HCT116 (cell line): ENCODE results near the gene CHMP4B. TPM values are rescaled to one million over a fixed set of nuclear protein-coding genes. Genes with fewer than 3 reads are reported as not detected.

ENCODE experiments used
- ATAC-seq: fragments of 200-7000 bp; cut with Tn5 transposase; 2 replicates; pipeline ENCODE4 v1.9.1; 2020; ENCODE audit warnings: mild to moderate bottlenecking, moderate library complexity
- BruUV-seq: library from RNA; stranded (reverse); fragments of 400-500 nt; replicated peaks from 2 replicates; lab custom pipeline; 2021; lab: Mats Ljungman, UMichigan
- CTCF ChIA-PET: fragments of 300-600 bp; sonication (Branson Sonifier 250); formaldehyde crosslinking; loops from one replicate; lab custom pipeline; 2021; ENCODE audit warnings: antibody characterized with exemption; lab: Charles Lee
- POLR2A ChIA-PET: fragments of 300-600, 350-600 bp; sonication (Branson Sonifier 250); formaldehyde crosslinking; loops from one replicate; lab custom pipeline; 2021; ENCODE audit warnings: antibody characterized with exemption; lab: Charles Lee
- RAD21 ChIA-PET, 2 experiments: fragments of 300-600 bp; sonication (Branson Sonifier 250); formaldehyde crosslinking; loops; one replicate each; lab custom pipeline; 2023; ENCODE audit warnings: low total read pairs in 2 of 2; ENCODE audit not compliant: uncharacterized antibody in 2 of 2, unreplicated experiment in 2 of 2, low non-redundant PET in 1 of 2; lab: Charles Lee
- DNase-seq: peaks from one replicate; pipeline ENCODE4 v3.0.0-alpha.2; 2010; ENCODE audit warnings: low read depth, low spot score
- H2AFZ ChIP-seq: fragments of 200-600 bp; shearing (Covaris generic), sonication (generic); 2 replicates; pipeline ENCODE4 v1.6.1; 2017; ENCODE audit warnings: low read depth, mixed run types, mixed read lengths, antibody characterized with exemption, low read length; ENCODE audit not compliant: poor library complexity, severe bottlenecking
- H3K27ac ChIP-seq: 2 replicates; pipeline ENCODE4 v1.5.1; 2012; ENCODE audit warnings: low read depth, low read length
- H3K27me3 ChIP-seq: fragments of 200-600 bp; sonication (generic); 2 replicates; pipeline ENCODE4 v1.6.1; 2016; ENCODE audit warnings: mixed run types, low read length, mixed read lengths; ENCODE audit not compliant: insufficient read depth
- H3K36me3 ChIP-seq, 2 experiments: fragments of 200-500 bp in 1 of 2; fragments of 200-600 bp in 1 of 2; sonication (Bioruptor generic) in 1 of 2; sonication (generic) in 1 of 2; 2 replicates each; pipeline versions ENCODE4 v1.5.1 to v1.6.1; 2014 to 2016; ENCODE audit warnings: low read length in 2 of 2, inconsistent platforms in 1 of 2, mixed read lengths in 1 of 2, mixed run types in 1 of 2; ENCODE audit not compliant: insufficient read depth in 2 of 2, control insufficient read depth in 1 of 2
- H3K4me1 ChIP-seq, 2 experiments: fragments of 200-600 bp in 1 of 2; sonication (generic) in 1 of 2; 2 replicates each; pipeline versions ENCODE4 v1.5.1 to v1.6.1; 2012 to 2017; ENCODE audit warnings: low read length in 2 of 2, inconsistent platforms in 1 of 2, mild to moderate bottlenecking in 1 of 2, mixed read lengths in 1 of 2, mixed run types in 1 of 2, moderate library complexity in 1 of 2; ENCODE audit not compliant: insufficient read depth in 2 of 2, control insufficient read depth in 1 of 2
- H3K4me2 ChIP-seq: fragments of 200-600 bp; sonication (generic); 2 replicates; pipeline ENCODE4 v1.6.1; 2017; ENCODE audit warnings: mixed run types, low read length, mixed read lengths
- H3K4me3 ChIP-seq, 2 experiments: fragments of 200-600 bp in 1 of 2; sonication (generic) in 1 of 2; replicated peaks in 1 of 2; 2 replicates each; pipeline ENCODE4 v1.5.1; 2011 to 2016; ENCODE audit warnings: low read length in 2 of 2, control low read depth in 1 of 2, low read depth in 1 of 2, mild to moderate bottlenecking in 1 of 2, mixed read lengths in 1 of 2, mixed run types in 1 of 2
- H3K79me2 ChIP-seq: fragments of 200-600 bp; sonication (generic); 2 replicates; pipeline ENCODE4 v1.6.1; 2017; ENCODE audit warnings: mild to moderate bottlenecking, mixed run types, low read length, moderate library complexity, mixed read lengths; ENCODE audit not compliant: insufficient read depth
- H3K9ac ChIP-seq: fragments of 200-600 bp; sonication (generic); 2 replicates; pipeline ENCODE4 v1.6.1; 2016; ENCODE audit warnings: low read length, mixed read lengths
- H3K9me2 ChIP-seq: fragments of 200-600 bp; sonication (generic), shearing (Covaris generic); 2 replicates; pipeline ENCODE4 v1.6.1; 2017; ENCODE audit warnings: mixed run types, mild to moderate bottlenecking, moderate library complexity; ENCODE audit not compliant: insufficient read depth
- H3K9me3 ChIP-seq, 2 experiments: fragments of 200-500 bp in 1 of 2; fragments of 200-600 bp in 1 of 2; sonication (Bioruptor generic) in 1 of 2; sonication (generic) in 1 of 2; 2 replicates each; pipeline ENCODE4 v1.6.1; 2014 to 2017; ENCODE audit warnings: low read length in 2 of 2, mixed read lengths in 2 of 2, inconsistent platforms in 1 of 2, low read depth in 1 of 2, mild to moderate bottlenecking in 1 of 2, mixed run types in 1 of 2, moderate library complexity in 1 of 2; ENCODE audit not compliant: control insufficient read depth in 1 of 2, insufficient read depth in 1 of 2
- H4K20me1 ChIP-seq: fragments of 200-600 bp; sonication (generic), shearing (Covaris generic); 2 replicates; pipeline ENCODE4 v1.6.1; 2017; ENCODE audit warnings: mixed run types, mild to moderate bottlenecking, moderate library complexity; ENCODE audit not compliant: insufficient read depth
- ATF3 ChIP-seq: IDR thresholded peaks from 2 replicates; pipeline ENCODE4 v1.6.1; 2012
- CBX3 ChIP-seq: IDR thresholded peaks from 2 replicates; pipeline ENCODE4 v1.6.1; 2012; ENCODE audit warnings: low read depth
- CEBPB ChIP-seq: IDR thresholded peaks from 2 replicates; pipeline ENCODE4 v1.6.1; 2012; ENCODE audit warnings: low read depth
- ELF1 ChIP-seq: IDR thresholded peaks from 2 replicates; pipeline ENCODE4 v1.6.1; 2012; ENCODE audit warnings: low read depth, borderline replicate concordance
- EZH2 ChIP-seq: fragments of 200-600 bp; sonication (generic); IDR thresholded peaks from 2 replicates; pipeline ENCODE4 v1.6.1; 2017; ENCODE audit warnings: antibody characterized with exemption, mixed run types
- EZH2phosphoT487 ChIP-seq: fragments of 200-600 bp; IDR thresholded peaks from 2 replicates; pipeline ENCODE4 v1.6.1; 2018; ENCODE audit warnings: antibody characterized with exemption, borderline replicate concordance
- JUND ChIP-seq: IDR thresholded peaks from 2 replicates; pipeline ENCODE4 v1.6.1; 2012
- RAD21 ChIP-seq: IDR thresholded peaks from 2 replicates; pipeline ENCODE4 v1.6.1; 2012; ENCODE audit warnings: low read depth, mild to moderate bottlenecking
- REST ChIP-seq: IDR thresholded peaks from 2 replicates; pipeline ENCODE4 v1.6.1; 2012; ENCODE audit warnings: low read depth
- ZBTB33 ChIP-seq: IDR thresholded peaks from 2 replicates; pipeline ENCODE4 v1.6.1; 2011; ENCODE audit warnings: mild to moderate bottlenecking, low read length, moderate library complexity; ENCODE audit not compliant: insufficient replicate concordance; ENCODE audit errors: extremely low read depth
- ZFX ChIP-seq: fragments of 450-650 bp; IDR thresholded peaks from 2 replicates; pipeline ENCODE4 v1.6.1; 2017
- intact Hi-C: fragments of 100-400 bp; cut with micrococcal nuclease; formaldehyde crosslinking; loops from 2 replicates; pipeline ENCODE4 v1.10.0; 2022
- total RNA-seq: library from RNA; stranded (reverse); gene quantifications from one replicate; pipeline ENCODE4 v1.2.1, GENCODE V29; 2021; ENCODE audit not compliant: unreplicated experiment

The CHMP4B gene
- total RNA-seq, 1 experiment from 2014 or later: 56.9 TPM

- no peak for DNase-seq
- ChIA-PET CTCF (no interaction called here), POLR2A (no interaction called here)
Measured at GRCh38 chr20:33846291-33846935, 35.3 kb downstream of the CHMP4B start.

More at GRCh38 chr20:33846291-33846935, 35.3 kb downstream of the CHMP4B start:
- TF ChIP-seq JUND: no peak
- TF ChIP-seq ATF3: no peak
- no peak for TF ChIP-seq EZH2
- TF ChIP-seq CEBPB: no peak
- TF ChIP-seq ZFX: no peak
- no peak for TF ChIP-seq CBX3
- TF ChIP-seq EZH2phosphoT487: no peak
- no peak for TF ChIP-seq ELF1
- no peak for TF ChIP-seq ZBTB33
- no peak for TF ChIP-seq REST
- TF ChIP-seq RAD21: no peak
- TF ChIP-seq, all 23 proteins: peak for 0
- H2AFZ ChIP-seq: no peak overlapping the region
- no TSS peak for BruUV-seq
- peaks cover 61% of the 10 kb centered on the region for H3K79me2 ChIP-seq
- intact Hi-C loops: no loop called here
- no peak for ATAC-seq
- no peaks in the 10 kb centered on the region for H3K9me2 ChIP-seq
- RAD21 ChIA-PET: no interaction called here
- no peaks in the 10 kb centered on the region; the same call in 1 of the 2 replicates for H4K20me1 ChIP-seq
- H3K4me3 ChIP-seq: no peak overlapping the region
- no peak overlapping the region for H3K4me2 ChIP-seq
- H3K9me3 ChIP-seq: no peaks in the 10 kb centered on the region
- no peak overlapping the region for H3K9ac ChIP-seq
- H3K4me1 ChIP-seq: no peaks in the 10 kb centered on the region
- no peaks in the 10 kb centered on the region for H3K27me3 ChIP-seq
- peaks cover 2 to 4% of the 10 kb centered on the region in 2 experiments; a peak in 1 of 4 replicates for H3K36me3 ChIP-seq
- H3K27ac ChIP-seq: no peak overlapping the region
